Medulla oblongata (tissue), 1 donor: ENCODE results near the gene CARS2.

Experiments
- DNase-seq: peaks from one replicate; pipeline ENCODE4 v3.0.0-alpha.2; 2015; ENCODE audit errors: extremely low spot score

The CARS2 gene

GRCh38 chr13:110652231-110652730 lies 53.6 kb downstream of the CARS2 start:
- DNase-seq: no peak

DNA sequence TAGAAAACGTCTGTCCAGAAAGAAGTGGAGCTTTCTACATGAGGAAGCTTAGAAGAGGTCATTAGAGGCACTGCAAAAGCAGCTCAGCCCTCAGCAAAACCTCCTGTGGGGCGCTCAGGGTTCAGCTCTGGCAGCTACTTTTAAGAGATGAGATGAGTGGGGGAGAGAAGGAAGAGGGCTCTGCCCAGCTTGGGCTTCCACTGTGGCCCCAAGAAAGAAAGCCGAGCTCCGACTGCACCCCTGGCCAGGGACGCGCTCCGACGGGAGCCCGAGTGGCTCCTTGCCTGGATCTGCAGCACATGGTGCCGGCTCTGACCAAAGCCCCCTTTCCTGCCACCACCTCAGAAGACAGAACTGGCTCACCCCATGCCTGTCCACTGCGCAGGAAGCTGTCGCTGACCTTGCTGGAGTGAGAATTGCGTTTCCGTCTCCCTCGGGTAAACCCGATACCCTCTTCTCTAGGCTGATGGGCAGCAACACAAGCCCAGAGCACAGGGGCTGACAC lies 54.1 kb downstream of the CARS2 start:
- no peak for DNase-seq

- no peak for DNase-seq
Measured at GRCh38 chr13:110651271-110651670, 54.6 kb downstream of the CARS2 start.

DNA sequence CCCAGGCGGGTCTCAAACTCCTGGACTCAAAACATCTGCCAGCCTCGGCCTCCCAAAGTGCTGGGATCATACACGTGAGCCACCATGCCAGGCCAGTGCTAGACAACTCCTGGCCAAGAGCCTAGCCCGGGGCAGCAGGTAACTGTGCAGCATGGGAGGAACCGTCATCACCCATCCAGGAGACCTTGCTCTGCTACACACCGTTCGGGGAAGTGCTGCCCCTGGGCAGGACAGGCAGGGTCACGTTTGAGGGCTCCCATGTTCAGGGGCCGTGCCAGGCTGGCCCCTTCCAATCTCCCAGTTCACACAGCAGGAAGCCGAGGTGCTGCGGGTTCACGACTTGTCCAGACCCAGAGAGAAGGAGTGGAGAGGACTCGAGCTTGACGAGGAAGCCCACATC lies 55.5 kb downstream of the CARS2 start:
- no peak for DNase-seq

DNA sequence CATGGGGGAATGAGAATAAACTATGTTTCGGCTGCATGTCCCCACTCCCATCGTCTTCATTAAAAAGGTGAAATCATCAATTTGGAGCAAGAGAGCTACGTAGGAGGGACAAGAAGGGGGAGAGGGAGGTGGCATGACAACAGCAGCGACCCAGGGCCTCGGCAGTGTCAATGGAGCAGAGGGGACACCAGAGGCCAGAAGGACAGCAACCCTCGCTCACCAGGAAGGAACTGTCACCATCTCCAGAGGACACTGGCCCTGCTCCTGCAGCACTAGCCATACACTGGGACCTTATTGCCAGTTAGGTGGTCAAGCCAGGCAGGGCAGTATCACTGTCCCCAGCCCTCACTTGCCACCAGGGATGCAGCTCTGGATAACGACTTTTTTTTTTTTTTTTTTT lies 56.4 kb downstream of the CARS2 start:
- DNase-seq: no peak

- no peak for DNase-seq
Measured at GRCh38 chr13:110648848-110649421, 57.0 kb downstream of the CARS2 start.

GRCh38 chr13:110648146-110648819 lies 57.6 kb downstream of the CARS2 start:
- DNase-seq: no peak

DNA sequence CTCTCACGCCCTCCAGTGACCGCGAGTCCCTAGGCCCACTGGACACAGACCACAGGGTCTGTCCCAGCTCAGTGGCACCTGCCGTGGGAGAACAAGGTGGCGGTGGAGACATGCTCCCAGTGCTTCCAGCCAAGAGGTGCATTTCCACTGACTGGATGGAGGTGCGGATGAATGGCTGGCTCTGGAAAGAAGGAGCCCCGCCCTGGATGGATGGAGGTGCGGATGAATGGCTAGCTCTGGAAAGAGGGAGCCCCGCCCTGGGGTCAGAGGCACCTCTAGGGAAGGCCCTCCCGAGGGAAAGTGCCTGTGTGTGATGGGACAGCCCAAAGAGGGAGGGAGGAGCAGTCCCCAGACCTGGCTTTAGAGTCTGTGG lies 58.6 kb downstream of the CARS2 start:
- no peak for DNase-seq

DNA sequence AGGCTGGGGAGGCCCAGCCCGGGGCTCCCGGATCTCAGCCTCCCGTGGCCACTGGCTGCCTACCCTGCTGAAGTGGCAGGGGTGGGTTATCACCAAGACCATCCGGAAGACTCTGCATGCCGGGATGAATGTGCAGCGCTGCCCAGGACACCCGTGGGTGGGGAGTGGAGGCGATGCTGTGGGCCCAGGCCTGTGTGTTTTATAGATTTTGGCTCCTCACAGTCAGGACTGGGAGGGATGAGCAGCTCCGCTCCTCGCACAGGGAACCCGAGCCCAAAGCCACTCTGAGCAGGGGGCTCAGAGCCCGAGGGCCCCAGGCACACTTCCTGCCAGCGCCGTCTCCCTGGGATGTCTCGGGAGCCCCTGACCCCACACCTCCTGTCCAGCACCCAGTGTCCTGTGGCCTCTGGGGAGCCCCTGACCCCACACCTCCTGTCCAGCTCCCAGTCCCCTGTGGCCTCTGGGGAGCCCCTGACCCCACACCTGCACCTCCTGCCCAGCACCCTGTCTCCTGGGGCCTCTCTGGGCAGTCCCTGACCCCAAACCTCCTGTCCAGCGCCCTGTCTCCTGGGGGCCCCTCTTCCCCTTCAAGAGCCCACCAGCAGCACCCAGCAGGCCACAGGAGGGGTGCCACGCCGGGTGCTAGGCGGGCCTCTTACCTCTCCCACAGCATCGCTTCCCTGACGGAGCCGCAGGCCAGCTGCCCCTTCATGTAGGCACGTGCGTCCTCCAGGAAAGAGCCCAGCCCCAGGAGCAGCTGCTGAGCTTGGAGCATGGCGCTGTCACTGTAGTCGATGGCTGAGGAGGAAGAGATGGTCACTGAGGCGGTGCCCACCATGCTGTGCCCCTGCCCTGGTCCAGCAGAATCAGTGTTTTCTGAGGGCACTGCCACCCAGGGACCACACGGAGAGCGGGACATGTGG lies 59.2 kb downstream of the CARS2 start:
- no peak for DNase-seq

DNA sequence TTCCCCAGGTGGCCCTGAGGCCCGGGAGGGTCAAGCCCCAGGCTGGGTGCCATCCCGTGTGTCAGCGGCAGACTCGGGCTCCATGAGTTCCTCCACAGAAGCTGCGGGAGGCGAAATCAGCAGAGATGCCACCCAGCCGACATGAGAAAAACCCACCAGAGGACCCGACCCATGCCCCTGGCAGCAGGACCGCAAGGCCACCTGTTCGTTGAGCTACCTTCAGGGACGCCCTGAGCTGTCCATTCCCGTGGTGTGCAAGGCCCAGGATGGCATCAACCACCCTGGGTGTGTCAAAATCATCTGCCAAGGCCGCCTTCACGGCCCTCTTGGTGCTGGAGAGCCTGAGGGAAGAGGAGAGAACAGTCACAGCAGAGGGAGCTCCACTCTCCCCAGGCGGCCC lies 60.2 kb downstream of the CARS2 start:
- DNase-seq: no peak

GRCh38 chr13:110644892-110645521 lies 60.9 kb downstream of the CARS2 start:
- DNase-seq: peak; percentile 74

- no peak for DNase-seq
Measured at GRCh38 chr13:110643768-110644421, 62.0 kb downstream of the CARS2 start.

- DNase-seq: no peak
Measured at GRCh38 chr13:110643324-110643723, 62.6 kb downstream of the CARS2 start.

GRCh38 chr13:110642291-110642981 lies 63.5 kb downstream of the CARS2 start:
- no peak for DNase-seq

DNA sequence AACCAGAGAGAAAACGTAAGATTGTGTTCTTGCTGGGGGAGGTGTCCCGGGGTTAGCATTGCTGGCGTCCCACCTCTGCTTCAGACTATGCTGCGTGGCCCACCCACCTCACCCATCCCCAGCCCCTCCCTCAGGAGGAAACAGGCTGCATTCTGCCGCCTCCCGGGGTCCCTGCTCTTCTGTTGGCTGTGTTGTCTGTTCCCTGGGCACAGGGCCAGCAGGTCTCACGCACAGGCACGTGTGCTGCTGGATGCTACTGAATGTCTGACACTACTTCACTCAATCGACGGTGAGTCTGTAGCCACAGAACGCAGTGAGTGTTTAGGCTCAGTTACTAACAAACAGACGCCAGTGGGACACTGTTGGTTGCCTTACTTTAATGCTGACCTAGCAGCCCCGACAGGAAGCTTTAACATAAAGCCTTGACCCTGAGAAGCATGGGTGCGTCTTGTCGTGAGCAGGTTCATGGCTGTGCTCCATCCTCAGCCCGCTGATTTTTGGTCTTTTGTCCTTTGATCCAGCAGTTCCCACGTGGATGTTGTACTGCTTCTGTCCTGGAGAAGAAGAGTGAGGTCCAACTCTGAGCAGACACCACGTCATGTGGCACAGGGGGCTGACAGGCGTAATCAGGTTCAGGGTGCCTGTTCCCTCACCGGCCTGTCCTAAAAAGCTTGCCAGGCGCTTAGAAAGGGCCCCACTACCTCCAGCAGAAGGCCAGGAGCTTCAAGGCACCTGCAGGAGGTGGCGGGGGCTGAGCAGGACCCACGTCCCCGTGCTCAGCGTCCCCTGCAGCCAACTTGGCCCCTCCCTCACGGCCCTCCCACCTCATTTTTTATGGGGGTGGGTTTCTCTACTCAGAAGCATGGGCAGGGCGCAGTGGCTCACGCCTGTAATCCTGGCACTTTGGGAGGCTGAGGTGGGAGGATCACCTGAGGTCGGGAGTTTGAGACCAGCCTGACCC lies 64.6 kb downstream of the CARS2 start:
- no peak for DNase-seq

GRCh38 chr13:110640591-110641029 lies 65.3 kb downstream of the CARS2 start:
- no peak for DNase-seq

DNA sequence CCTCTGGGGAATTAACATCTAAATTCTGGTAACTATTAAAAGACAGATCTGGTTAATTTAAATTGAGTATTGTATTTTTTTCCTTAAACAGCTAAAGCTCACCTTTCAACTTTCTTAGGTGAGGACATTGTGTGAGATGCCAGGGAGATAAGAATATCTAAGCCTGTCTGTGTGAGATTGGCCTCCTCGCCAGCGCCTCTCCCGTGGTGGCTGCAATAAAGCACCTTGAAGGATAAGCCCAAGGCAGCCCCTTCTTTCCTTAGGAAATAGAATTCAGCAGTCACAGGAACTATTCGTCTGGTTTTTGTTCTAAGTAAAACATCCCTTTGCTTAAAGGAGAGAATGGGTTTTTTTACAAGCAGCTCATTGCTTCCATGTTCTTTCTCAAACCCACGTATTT lies 66.0 kb downstream of the CARS2 start:
- DNase-seq: no peak

GRCh38 chr13:110638814-110639806 lies 66.8 kb downstream of the CARS2 start:
- DNase-seq: no peak
